AG04450 (cell line): ENCODE results near the gene ZNF33A. TPM values are rescaled to one million over a fixed set of nuclear protein-coding genes. Genes with fewer than 3 reads are reported as not detected.
A peak's percentile ranks its signal among the peaks of the same experiment; 100 is the strongest.
"Not testable (repeated sequence)": the region's sequence is repeated elsewhere in the genome, so short reads cannot be mapped to it uniquely, and the experiment has no call there.

Experiments used
- CTCF ChIA-PET: fragments of 300-600, 350-600 bp; formaldehyde crosslinking; extraction: SDS; loops from one replicate; lab custom pipeline; 2022; ENCODE audit warnings: antibody characterized with exemption, inconsistent platforms; lab: Charles Lee
- POLR2A ChIA-PET: fragments of 350-600 bp; formaldehyde crosslinking; extraction: SDS; loops from one replicate; lab custom pipeline; 2021; ENCODE audit warnings: antibody characterized with exemption, inconsistent platforms; lab: Yijun Ruan, JAX
- DNase-seq: peaks from one replicate; pipeline ENCODE4 v3.0.0-alpha.2; 2011; ENCODE audit warnings: low read depth, low spot score
- H3K27ac ChIP-seq: one replicate; pipeline ENCODE4 v1.5.1; 2012; ENCODE audit warnings: low read depth, low read length, control low read depth
- H3K27me3 ChIP-seq: one replicate; pipeline ENCODE4 v1.6.0; 2012; ENCODE audit warnings: low read length; ENCODE audit not compliant: control insufficient read depth, insufficient read depth
- H3K4me3 ChIP-seq: 2 replicates; pipeline ENCODE4 v1.5.1; 2011; ENCODE audit warnings: mild to moderate bottlenecking, low read depth, low read length, control low read depth
- H3K9me3 ChIP-seq: 2 replicates; pipeline ENCODE4 v1.5.1; 2012; ENCODE audit warnings: low read length; ENCODE audit not compliant: control insufficient read depth, insufficient read depth
- CTCF ChIP-seq: IDR thresholded peaks from 2 replicates; pipeline ENCODE4 v1.5.1; 2011; ENCODE audit warnings: low read depth, low read length, control low read depth, inconsistent platforms
- polyA plus RNA-seq: library from polyadenylated mRNA; depleted of rRNA; stranded (reverse); fragments of >200 nt; gene quantifications from 2 replicates; pipeline ENCODE4 v1.2.3, GENCODE V29; 2011

The ZNF33A gene
- polyA plus RNA-seq, 1 experiment: 10.5 TPM

GRCh38 chr10:38043516-38043915 is 33.0 kb downstream of the ZNF33A start:
- no peak for DNase-seq
- Histone ChIP-seq H3K9me3 (no peaks in the 10 kb centered on the region), H3K4me3 (no peak overlapping the region), H3K27me3 (no peaks in the 10 kb centered on the region), H3K27ac (no peak overlapping the region)
- TF ChIP-seq CTCF: no peak
- CTCF ChIA-PET: interaction anchor here (0.7 to 1.3 kb wide), 3 partner anchors 9 to 1162 kb away, joined by 3 read pairs; no protein-coding TSS in a partner anchor
- POLR2A ChIA-PET: no interaction called here

- no peaks in the 10 kb centered on the region for H3K27me3 ChIP-seq
- no peaks in the 10 kb centered on the region for H3K9me3 ChIP-seq
- ChIA-PET POLR2A (no interaction called here), CTCF (no interaction called here)
- H3K27ac ChIP-seq: no peak overlapping the region
- TF ChIP-seq CTCF: no peak
- no peak for DNase-seq
- no peak overlapping the region for H3K4me3 ChIP-seq
Measured at GRCh38 chr10:38045129-38045528, 34.7 kb downstream of the ZNF33A start.

GRCh38 chr10:38047666-38048065 is 37.2 kb downstream of the ZNF33A start:
- CTCF ChIA-PET: no interaction called here
- DNase-seq: no peak
- Histone ChIP-seq H3K9me3 (no peaks in the 10 kb centered on the region), H3K4me3 (no peak overlapping the region), H3K27me3 (no peaks in the 10 kb centered on the region), H3K27ac (no peak overlapping the region)
- no peak for TF ChIP-seq CTCF
- POLR2A ChIA-PET: no interaction called here

GRCh38 chr10:38050212-38050611 is 39.7 kb downstream of the ZNF33A start:
- Histone ChIP-seq H3K9me3 (peaks cover 2% of the 10 kb centered on the region; the same call in 1 of the 2 replicates), H3K27me3 (no peaks in the 10 kb centered on the region), H3K27ac (no peak overlapping the region), H3K4me3 (no peak overlapping the region)
- no peak for DNase-seq
- no peak for TF ChIP-seq CTCF
- ChIA-PET CTCF (interaction anchor here (1.7 kb wide), 1 partner anchor 73 kb away, joined by 12 read pairs; no protein-coding TSS in a partner anchor), POLR2A (no interaction called here)

GRCh38 chr10:38054361-38054797 is 43.9 kb downstream of the ZNF33A start:
- Histone ChIP-seq H3K27ac (no peak overlapping the region), H3K9me3 (peaks cover 6% of the 10 kb centered on the region; the same call in 1 of the 2 replicates), H3K27me3 (no peaks in the 10 kb centered on the region), H3K4me3 (no peak overlapping the region)
- ChIA-PET CTCF (no interaction called here), POLR2A (no interaction called here)
- TF ChIP-seq CTCF: no peak
- peak; percentile 62 for DNase-seq

- H3K27me3 ChIP-seq, H3K27ac ChIP-seq, H3K4me3 ChIP-seq, DNase-seq, H3K9me3 ChIP-seq, POLR2A ChIA-PET, CTCF ChIA-PET: not testable (repeated sequence)
Measured at GRCh38 chr10:38055274-38055894, 44.9 kb downstream of the ZNF33A start.

- POLR2A ChIA-PET, H3K4me3 ChIP-seq, H3K27me3 ChIP-seq, CTCF ChIA-PET, H3K27ac ChIP-seq, H3K9me3 ChIP-seq: not testable (repeated sequence)
- DNase-seq: peak; percentile 16
Measured at GRCh38 chr10:38069663-38070062, 59.2 kb downstream of the ZNF33A start.
